ENCODE measurements around the gene KBTBD3. TPM values are rescaled to one million over a fixed set of nuclear protein-coding genes. Genes with fewer than 3 reads are reported as not detected.

Gene KBTBD3
- total RNA-seq, 6 donors from 2014 or later: 1.2 to 9.6 (median 6.2) TPM

DNA sequence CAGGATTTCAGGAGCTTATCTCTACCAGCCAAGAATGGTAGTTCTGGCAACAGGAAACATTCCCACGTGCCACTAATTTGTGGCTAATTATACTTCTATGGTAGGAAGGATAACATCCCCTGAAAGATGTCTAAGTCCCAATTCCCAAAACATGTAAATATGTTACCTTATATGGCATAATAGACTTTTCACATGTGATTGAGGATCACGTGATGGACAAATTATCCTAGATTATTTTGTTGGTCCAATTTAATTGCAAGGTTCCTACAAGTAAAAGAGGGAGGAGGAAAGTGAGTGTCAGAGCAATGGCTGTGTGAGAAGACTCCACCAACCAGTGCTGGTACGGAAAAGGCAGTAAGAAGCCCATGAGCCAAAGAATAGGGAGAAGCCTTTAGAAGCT is 45.2 kb downstream of the KBTBD3 start:
- Histone ChIP-seq H3K9me3 (no peaks in the 10 kb centered on the region), H3K36me3 (no peaks in the 10 kb centered on the region), H3K27me3 (no peaks in the 10 kb centered on the region), H3K4me1 (no peaks in the 10 kb centered on the region), H3K27ac (peak overlapping the region in 2 of 4 donors; percentile 22 to 43), H3K4me3 (no peak overlapping the region)
- 76 to 78% methylated on average over 3 of the region's 3 CpGs for WGBS, 2 donors
- DNase-seq (no peak), ATAC-seq (ENCODE audit: low FRiP score in 2 of 2) (no peak)
- TF ChIP-seq EP300 (IDR thresholded peaks at IDR 0.05) (no peak), POLR2AphosphoS5 (IDR thresholded peaks at IDR 0.05) (no peak), POLR2A (IDR thresholded peaks at IDR 0.05) (no peak)
- TF ChIP-seq, protein P1, sequence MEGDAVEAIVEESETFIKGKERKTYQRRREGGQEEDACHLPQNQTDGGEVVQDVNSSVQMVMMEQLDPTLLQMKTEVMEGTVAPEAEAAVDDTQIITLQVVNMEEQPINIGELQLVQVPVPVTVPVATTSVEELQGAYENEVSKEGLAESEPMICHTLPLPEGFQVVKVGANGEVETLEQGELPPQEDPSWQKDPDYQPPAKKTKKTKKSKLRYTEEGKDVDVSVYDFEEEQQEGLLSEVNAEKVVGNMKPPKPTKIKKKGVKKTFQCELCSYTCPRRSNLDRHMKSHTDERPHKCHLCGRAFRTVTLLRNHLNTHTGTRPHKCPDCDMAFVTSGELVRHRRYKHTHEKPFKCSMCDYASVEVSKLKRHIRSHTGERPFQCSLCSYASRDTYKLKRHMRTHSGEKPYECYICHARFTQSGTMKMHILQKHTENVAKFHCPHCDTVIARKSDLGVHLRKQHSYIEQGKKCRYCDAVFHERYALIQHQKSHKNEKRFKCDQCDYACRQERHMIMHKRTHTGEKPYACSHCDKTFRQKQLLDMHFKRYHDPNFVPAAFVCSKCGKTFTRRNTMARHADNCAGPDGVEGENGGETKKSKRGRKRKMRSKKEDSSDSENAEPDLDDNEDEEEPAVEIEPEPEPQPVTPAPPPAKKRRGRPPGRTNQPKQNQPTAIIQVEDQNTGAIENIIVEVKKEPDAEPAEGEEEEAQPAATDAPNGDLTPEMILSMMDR (IDR thresholded peaks at IDR 0.05): no peak

DNA sequence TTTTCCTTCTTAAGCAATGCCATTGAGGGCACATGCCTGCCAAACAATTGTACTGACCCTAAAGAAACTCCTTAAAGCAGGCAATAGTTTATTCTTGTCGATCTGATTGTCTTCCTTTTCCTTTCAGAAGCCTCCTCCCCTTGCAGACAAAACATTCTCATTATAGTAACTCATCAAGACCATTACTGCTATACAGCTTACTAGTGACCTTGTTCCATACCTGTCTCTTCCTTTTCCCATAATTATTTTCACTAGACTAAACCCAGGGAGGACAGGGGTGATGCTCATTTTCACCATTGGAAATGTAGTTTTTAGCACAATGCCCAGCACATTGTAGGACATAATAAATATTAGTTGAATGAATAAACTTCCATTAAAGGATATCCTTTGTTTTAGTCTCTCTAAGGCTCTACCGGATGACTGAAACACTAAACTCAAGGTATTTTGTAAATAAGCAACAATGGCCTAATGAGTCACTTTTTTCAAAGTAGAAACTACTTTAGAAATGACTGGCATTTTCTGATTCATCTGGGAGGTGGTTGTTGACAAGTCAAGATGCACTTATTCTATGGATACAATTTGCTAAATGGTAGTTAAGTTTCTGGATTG is 45.8 kb downstream of the KBTBD3 start:
- WGBS, 2 donors: 49 to 58% methylated on average over 2 of the region's 2 CpGs
- no peaks in the 10 kb centered on the region for H3K36me3 ChIP-seq
- H3K4me1 ChIP-seq: no peaks in the 10 kb centered on the region
- H3K27ac ChIP-seq: peak overlapping the region in 1 of 4 donors; percentile 43
- ATAC-seq (ENCODE audit: low FRiP score in 2 of 2): no peak
- H3K9me3 ChIP-seq: no peaks in the 10 kb centered on the region
- DNase-seq: no peak
- H3K4me3 ChIP-seq: no peak overlapping the region
- no peaks in the 10 kb centered on the region for H3K27me3 ChIP-seq
- TF ChIP-seq POLR2AphosphoS5 (IDR thresholded peaks at IDR 0.05) (no peak), POLR2A (IDR thresholded peaks at IDR 0.05) (no peak), EP300 (IDR thresholded peaks at IDR 0.05) (no peak)
- TF ChIP-seq, protein P1 (IDR thresholded peaks at IDR 0.05): no peak

DNA sequence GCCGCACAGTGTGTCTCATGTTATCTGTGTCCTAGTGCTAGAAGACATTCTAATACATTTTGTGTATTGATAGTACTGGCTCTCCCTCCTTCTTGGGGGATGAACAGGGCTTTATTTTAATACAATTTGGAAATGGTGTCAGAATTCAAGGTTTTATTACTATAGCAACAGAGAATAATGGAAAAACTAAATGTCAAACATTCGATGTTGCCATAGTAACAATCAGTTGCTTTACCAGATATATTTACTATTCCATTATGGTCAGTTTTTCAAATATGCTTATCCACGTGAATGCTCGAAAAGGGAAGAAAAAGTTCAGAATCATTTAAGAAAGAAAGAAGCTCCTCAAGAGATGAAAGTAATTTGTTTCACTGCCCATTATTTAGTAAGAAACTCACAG is 46.5 kb downstream of the KBTBD3 start:
- ATAC-seq (ENCODE audit: low FRiP score in 2 of 2): no peak
- H3K27me3 ChIP-seq: no peaks in the 10 kb centered on the region

DNA sequence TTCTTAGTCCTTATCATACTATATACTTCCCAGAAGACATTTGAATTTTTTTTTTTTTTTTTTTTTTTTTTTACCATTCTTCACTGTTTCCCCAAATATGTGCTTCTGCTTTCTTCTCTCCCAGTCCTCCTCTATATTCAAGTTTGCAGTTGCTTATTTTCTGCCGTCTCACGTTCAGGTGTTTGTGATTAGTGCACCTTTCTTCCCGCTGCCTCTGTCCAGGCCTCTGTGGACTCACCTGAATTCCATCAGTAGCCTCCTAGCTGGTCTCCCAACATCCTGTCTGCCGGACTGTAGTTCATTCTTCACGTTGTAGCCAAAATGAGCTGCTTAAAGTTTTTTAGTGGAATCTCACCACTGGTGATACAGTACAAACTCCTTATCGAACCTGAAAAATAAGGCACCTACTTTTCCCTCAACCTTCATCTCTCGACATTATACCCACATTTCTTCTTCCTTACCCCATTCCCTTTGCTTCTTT is 54.3 kb downstream of the KBTBD3 start:
- WGBS, 2 donors: 90 to 91% methylated on average over 7 of the region's 7 CpGs
- ATAC-seq (ENCODE audit: low FRiP score in 2 of 2) (no peak), DNase-seq (no peak)
- no peaks in the 10 kb centered on the region for H3K36me3 ChIP-seq
- H3K27ac ChIP-seq: peak overlapping the region; percentile 68 to 90 (median 81)
- H3K4me1 ChIP-seq: peaks cover 13 to 37% (median 28%) of the 10 kb centered on the region in 4 donors
- H3K27me3 ChIP-seq: no peaks in the 10 kb centered on the region
- TF ChIP-seq POLR2AphosphoS5 (IDR thresholded peaks at IDR 0.05) (no peak), POLR2A (IDR thresholded peaks at IDR 0.05) (no peak), EP300 (IDR thresholded peaks at IDR 0.05) (no peak)
- TF ChIP-seq, protein P1 (IDR thresholded peaks at IDR 0.05): no peak
- peak overlapping the region in 3 of 4 donors; percentile 93 to 97 (median 94) for H3K4me3 ChIP-seq
- no peaks in the 10 kb centered on the region for H3K9me3 ChIP-seq

More for the DNA sequence above, 46.5 kb downstream of the KBTBD3 start:
- Histone ChIP-seq H3K27ac (peak overlapping the region in 1 of 4 donors; percentile 7), H3K9me3 (no peaks in the 10 kb centered on the region), H3K4me3 (no peak overlapping the region), H3K4me1 (no peaks in the 10 kb centered on the region), H3K36me3 (no peaks in the 10 kb centered on the region)
- TF ChIP-seq POLR2AphosphoS5 (IDR thresholded peaks at IDR 0.05) (no peak), POLR2A (IDR thresholded peaks at IDR 0.05) (no peak), EP300 (IDR thresholded peaks at IDR 0.05) (no peak)
- TF ChIP-seq, protein P1 (IDR thresholded peaks at IDR 0.05): no peak
- no peak for DNase-seq
- WGBS, 2 donors: 65 to 69% methylated on average over 4 of the region's 4 CpGs
